Measurements from ENCODE around the gene COL20A1.
A peak's percentile ranks its signal among the peaks of the same experiment; 100 is the strongest.
"Not testable (repeated sequence)": the region's sequence is repeated elsewhere in the genome, so short reads cannot be mapped to it uniquely, and the experiment has no call there.

The COL20A1 gene

GRCh38 chr20:63292904-63293303 lies at the start of gene COL20A1:
Gene COL20A1 (plus strand): TSS chr20:63293186. CDS start chr20:63295108, 1,922 bp downstream.
- DNase-seq (ENCODE audit: low spot score), result no peak

DNA sequence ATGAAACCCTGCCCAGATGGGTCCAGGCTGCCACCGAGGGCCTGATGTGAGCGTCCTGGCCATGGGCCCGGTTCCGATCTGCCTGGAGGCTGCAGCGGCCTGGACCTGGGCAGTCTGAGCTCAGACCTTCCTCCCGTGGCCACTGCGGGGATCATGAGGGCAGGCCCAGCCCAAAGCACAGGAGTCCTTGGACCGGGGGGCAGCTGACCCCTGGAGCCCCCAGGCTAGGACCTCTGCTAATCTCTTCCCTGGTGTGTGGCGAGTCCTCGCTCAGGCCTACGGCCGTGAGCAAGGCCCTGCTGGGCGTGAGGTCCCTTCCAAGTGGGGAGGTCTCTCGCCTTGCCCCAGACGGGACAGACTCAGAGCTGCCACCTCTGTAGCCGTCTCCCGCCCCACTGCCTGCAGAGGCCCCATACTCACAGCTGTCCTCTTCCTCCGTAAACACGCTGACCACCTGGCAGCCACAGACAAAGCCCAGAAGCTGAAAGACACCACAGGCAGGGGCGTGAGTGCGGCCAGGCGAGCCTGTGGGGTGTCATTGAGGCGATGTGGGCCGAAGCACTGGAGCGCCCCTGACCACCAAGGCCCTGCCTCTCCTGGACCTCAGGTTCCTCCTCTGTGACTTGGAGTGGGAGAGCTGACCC lies 49.3 kb upstream of the COL20A1 start:
- no peak for DNase-seq (ENCODE audit: low spot score)

DNA sequence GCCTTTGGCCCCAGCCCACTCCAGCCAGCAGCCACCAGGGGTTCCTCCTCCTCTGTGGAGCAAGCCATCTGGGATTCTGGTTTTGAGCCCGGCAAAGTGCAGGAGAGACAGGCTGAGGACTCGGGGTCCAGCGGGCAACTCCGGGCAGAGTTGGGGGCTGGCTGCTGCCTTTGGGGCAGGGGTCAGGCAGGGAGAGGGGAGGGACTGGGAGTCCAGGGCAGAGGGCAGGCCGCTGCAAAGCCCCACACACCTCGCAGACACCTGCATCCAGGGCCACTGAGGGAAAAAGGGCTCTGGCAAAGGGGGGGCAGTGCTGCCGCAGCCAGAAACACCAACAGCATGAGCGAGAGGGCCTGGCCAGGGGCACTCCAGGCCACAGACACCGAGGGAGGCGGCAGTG lies 48.5 kb upstream of the COL20A1 start:
- no peak for DNase-seq (ENCODE audit: low spot score)

DNA sequence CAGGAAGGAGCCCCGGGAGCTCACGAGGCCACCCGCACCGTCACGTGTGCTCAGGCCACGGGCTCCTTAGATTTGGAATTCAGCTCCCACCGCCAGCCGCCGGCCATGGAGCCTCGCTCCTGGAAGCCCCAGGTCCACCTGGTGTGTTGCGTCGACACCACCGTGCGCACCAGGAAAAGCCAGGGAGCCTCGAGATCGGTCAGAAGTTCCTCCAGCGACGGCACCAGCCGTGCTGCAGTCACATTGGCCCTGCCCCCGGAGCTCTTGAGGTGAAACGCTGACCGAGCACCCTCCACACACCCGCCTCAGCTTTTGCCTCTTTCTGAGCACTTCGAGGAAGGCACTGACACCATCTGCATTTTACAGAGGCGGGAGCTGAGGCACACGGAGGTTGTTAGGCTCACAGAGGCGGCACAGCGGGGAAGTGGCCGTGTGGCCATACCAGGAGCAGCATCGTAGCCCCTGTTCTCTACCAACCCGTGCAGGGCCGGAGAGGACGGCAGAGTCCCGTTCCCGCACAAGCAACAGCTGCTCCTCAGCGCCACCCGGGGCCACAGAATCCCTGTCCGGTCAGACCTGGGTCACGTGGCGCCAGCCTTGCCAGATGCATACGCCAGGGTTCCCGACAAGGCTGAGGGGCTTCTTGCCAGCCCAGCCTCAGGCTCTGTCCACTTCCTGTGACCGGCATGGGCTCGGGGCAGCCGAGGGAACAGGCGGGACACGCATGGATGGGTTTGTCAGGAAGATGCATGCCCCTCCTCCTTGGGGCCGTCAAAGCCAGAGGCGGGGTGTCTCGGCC lies 46.3 kb upstream of the COL20A1 start:
- DNase-seq (ENCODE audit: low spot score), result no peak

GRCh38 chr20:63247671-63248228 lies 45.2 kb upstream of the COL20A1 start:
- DNase-seq (ENCODE audit: low spot score), result no peak

DNA sequence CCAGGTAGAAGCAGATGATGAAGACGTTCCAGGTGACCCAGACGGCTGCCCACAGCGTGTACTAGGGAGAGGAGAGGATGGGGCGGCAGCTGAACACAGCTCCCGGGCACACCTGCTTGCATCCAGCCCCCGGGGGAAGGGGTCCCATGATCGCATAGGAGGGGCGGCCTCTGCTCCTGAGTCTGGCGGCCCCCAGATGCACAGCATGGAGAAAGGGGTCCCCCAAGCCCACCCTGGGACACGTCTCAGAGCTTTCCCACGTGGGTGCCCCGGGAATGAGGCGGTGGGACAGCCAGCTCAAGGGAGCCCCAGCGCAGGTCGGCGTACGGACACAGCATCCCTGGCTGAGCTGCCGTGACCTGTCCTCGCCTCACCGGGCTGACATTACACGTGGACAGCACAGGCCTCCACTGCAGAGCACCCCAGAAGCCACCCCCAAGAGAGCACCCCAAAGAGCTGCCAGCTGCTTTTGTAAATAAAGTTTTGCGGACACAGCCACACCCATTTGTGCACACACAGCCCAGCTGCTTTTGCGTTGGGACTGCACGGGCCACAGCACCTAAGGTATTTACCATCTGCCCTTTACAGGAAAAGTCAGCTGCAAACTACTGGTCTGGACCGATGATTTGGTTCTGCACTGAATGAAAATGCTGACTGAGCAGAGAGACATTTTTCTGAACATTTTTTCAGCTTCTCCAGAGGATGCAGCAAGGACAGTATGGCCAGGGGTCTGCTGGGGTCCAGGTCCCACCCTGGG lies 44.0 kb upstream of the COL20A1 start:
- DNase-seq (ENCODE audit: low spot score), result no peak

DNA sequence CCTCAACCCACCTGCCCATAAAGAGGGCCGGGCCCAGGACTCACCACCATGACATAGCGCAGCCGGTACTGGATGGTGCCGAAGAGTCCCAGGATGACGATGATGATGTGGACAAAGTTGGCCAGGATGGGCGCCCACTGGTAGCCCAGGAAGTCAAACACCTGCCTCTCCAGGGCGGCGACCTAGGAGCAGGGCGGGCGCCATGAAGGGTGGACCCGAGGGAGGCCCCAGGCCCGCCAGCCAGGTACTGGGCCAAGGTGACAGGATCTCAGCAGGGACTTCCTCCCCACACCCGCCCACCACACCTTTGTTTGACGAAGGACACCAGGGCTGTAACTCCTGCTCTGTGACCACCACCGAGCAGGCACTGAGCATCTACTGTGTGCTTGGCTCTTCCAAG lies 43.1 kb upstream of the COL20A1 start:
- no peak for DNase-seq (ENCODE audit: low spot score)

DNA sequence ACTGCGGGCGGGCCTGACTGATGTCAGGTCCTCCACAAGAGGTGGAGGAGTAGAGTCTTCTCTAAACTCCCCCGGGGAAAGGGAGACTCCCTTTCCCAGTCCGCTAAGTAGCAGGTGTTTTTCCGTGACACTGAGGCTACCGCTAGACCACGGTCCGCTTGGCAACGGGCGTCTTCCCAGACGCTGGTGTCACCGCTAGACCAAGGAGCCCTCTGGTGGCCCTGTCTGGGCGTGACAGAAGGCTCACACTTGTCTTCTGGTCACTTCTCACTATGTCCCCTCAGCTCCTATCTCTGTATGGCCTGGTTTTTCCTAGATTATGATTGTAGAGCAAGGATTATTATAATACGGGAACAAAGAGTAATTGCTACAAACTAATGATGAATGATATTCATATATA lies 41.6 kb upstream of the COL20A1 start:
- DNase-seq (ENCODE audit: low spot score), result not testable (repeated sequence)

- DNase-seq (ENCODE audit: low spot score), result peak; percentile 49
These were observed 40.7 kb upstream of the COL20A1 start for GRCh38 chr20:63252284-63252711.

DNA sequence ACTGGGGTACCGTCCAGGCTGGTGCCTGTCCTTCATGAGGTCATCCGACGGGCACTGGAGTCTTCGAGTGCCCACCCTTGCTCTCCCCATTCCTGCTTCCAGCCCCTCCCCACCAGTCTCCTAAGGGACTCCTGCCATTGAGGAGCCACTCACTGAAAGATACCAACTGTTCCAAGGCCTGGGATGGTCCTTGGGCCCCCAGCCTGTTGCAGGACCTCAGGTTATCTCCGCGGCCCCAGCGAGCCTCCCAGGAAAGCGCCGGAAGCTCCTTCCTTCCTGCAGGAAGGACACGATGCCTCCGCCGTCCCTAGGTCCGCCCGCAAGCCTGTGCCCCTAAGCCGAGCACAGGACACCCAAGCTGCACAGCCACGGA lies 39.9 kb upstream of the COL20A1 start:
- DNase-seq (ENCODE audit: low spot score), result no peak

DNA sequence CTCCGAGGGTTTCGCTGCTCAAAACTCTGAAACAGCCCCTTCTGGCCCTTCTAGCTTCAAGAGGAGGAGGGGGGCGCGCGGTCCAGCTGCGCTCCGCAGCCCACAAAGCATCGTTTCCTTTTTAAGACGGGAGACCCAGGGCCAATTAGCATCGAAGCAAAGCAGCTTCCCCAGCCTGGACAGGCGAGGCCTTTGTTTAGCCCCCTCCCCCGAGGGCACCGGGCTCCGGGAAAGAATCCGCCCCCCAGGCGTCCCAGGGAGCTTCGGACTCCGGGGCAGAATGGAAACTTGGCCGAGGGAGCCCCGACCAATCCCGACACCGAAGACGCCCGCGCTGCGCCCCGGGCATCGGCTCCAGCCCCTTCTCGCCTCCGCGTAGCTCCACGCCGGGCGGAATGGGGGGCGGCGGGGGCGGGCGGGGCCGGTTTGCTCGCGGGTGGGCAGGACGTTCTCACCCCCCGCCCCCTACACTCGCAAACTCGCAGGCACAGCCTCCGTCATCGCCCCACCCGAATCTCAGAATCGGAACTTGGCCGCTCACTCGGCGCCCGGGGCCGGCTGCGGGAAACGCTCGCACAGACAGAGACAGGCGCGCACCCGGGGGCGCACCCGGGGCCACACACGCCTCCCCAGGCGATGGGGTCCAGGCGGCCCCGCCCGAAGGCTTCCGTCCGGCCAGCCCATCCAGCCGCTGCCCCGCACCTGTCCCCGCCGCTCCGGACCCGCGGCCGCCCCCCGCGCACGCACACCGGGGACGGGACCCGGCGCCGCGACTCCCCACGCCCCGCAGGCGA lies 39.4 kb upstream of the COL20A1 start:
- no peak for DNase-seq (ENCODE audit: low spot score)

DNA sequence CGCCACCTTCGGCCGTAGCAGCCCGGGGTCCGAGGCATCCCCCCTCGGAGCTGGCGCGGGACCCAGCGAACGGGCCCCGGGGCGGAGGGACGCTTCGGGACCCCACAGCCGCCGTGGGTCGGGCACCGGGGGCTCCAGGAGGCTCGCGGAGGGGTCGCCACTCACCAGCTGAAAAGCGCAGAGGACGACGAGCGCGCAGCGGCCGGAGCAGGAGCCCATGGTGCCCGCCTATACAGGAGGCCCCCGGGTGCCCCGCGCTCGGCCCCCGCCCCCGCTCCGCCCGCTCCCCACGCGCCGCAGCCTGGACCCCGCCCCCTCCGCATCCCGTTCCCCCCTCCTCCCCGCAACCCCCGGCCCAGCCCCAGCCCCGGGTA lies 38.8 kb upstream of the COL20A1 start, which contains the start of gene NKAIN4:
Gene NKAIN4 (minus strand): TSS at position 232 of the 374 bp plus-strand sequence. CDS start 13 bp downstream, at position 219.
- no peak for DNase-seq (ENCODE audit: low spot score)

DNA sequence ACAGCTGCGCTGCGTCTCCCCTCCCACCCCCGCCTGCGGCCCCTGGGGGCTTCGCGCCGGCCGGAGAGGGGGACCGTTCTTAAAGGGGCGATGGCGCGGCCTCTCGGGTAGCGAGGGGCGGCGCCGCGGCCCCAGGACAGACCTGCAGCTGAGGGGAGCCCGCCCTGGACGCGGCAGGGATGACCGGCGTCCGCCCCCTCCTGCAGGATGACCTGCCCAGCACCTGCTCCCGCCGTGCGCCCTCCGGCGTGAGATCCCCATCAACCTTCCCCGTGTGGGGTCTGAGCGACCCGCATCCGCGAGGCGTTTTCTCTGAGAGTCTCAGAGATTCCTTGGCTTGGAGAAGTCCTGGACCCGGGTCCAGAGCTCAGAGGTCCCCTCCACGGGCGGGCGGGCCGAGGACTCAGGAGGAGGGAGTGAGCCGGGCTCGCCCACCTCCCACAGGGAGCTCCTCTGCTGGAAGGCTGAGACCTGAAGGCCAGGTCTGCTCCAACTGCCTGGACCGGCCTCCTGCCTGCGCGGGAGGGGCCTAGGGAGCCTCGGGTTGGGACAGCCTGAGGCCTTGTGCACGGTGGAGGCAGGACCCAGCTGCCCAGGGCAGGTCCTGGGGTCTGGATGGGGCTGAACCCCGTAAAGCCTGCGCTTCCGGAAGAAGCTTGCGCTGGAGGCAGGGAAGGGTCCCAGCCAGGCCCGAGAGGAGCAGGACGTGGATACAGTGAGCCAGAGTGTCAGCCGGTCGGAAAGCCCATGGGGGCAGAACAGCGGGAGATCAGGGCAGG lies 38.2 kb upstream of the COL20A1 start:
- no peak for DNase-seq (ENCODE audit: low spot score)

- no peak for DNase-seq (ENCODE audit: low spot score)
These were observed 36.9 kb upstream of the COL20A1 start for GRCh38 chr20:63255931-63256704.

GRCh38 chr20:63256954-63257353 lies 36.0 kb upstream of the COL20A1 start:
- no peak for DNase-seq (ENCODE audit: low spot score)

- DNase-seq (ENCODE audit: low spot score), result no peak
These were observed 35.4 kb upstream of the COL20A1 start for GRCh38 chr20:63257629-63258028.

- no peak for DNase-seq (ENCODE audit: low spot score)
These were observed 34.2 kb upstream of the COL20A1 start for GRCh38 chr20:63258781-63259180.

GRCh38 chr20:63259734-63260460 lies 33.1 kb upstream of the COL20A1 start:
- DNase-seq (ENCODE audit: low spot score), result no peak

DNA sequence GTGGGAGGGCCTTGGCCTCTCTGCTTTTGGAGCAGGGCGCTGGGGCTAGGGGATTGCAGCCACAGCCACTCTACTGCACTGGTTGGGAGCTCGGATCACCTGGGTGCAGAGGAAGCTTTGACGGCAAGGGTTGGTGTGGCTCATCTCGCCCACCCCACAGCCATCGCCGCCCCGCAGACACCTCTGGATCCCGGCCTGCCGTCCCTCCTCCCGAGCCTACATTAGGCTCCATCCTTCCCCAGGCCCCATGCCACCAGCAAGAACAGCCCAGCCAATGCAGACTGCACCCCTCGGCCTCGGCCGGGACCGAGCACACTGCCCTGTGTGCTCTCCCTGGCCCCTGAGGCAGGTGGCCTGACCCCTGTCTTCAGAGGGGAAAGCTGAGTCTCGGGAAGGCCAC lies 32.5 kb upstream of the COL20A1 start:
- no peak for DNase-seq (ENCODE audit: low spot score)
